Stimulated activated CD8-positive, alpha-beta memory T cell treated with anti-CD3 and anti-CD28 coated beads, Interleukin-2, amount 100 ng/mL, for 1 hour (primary cell): ENCODE data around the gene SZT2.

ENCODE experiments used
- DNase-seq, 2 donors: peaks; one replicate each; pipeline ENCODE4 v3.0.0-alpha.2; 2020; ENCODE audit warnings: low read depth in 2 of 2

The SZT2 gene

DNA sequence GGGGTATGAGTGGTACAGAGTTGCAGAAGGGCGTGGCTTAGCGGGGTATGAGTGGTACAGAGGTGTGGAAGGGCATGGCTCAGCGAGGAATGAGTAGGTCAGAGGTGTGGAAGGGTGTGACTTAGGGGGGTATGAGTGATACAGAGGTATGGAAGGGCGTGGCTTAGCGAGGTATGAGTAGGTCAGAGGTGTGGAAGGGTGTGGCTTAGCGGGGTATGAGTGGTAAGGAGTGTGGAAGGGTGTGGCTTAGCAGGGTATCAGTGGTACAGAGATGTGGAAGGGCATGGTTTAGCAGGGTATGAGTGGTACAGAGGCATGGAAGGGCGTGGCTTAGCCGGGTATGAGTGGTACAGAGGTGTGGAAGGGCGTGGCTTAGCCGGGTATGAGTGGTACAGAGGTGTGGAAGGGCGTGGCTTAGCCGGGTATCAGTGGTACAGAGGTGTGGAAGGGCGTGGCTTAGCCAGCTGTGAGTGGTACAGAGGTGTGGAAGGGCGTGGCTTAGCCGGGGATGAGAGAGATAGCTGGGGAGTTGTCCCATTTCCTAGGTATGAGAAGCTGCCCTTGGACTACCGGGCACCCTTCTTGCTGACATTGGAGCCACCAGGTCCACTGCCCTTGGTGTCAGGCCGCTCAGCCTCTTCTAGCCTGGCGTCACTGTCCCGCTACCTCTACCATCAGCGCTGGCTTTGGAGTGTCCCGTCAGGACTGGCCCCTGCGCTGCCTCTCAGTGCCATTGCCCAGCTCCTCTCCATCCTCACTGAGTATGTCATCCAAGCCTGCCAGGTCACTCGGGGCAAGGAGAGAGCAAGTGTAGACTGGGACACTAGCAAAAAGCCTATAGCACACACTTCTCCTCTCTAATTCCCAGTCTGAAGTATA is 34.2 kb downstream of the SZT2 start:
- DNase-seq = no peak

DNA sequence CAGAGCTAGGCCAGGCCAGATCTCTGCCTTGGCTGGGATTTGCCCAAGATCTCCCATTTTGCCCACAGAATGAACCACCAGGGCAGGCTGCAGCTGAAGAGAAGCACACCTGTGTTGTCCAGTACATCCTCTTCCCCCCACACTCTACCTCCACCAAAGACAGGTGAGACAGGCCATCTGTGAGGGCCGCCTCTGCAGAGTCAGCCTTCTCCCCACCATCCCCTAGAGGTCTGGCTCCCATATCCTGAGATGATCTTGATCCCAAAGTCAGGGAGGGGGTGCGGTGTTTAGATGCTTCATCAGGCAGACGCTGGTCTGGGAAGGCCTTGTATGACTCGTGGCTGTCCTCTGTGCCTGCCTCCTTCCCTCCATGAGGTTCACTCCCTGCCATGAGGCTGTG is 35.3 kb downstream of the SZT2 start:
- DNase-seq = no peak

DNA sequence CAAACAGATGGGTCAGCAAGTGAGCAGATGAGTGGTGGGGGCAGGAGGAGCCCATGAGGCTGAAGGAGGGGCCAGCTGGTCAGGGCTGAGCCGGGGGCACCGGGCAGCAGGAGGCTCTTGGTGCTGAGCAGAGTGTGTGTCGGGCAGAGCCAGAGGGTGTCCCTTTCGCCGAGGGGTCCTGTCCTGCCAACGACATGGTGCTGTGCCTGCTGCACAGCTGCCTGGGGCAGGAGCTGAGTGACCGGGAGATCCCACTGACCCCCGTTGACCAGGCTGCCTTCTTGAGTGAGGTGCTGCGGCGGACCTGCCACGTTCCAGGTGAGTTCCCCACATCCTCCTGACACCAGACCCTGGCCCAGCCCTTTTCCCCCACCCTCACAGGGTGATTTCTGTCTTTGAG is 36.5 kb downstream of the SZT2 start:
- DNase-seq = no peak

DNA sequence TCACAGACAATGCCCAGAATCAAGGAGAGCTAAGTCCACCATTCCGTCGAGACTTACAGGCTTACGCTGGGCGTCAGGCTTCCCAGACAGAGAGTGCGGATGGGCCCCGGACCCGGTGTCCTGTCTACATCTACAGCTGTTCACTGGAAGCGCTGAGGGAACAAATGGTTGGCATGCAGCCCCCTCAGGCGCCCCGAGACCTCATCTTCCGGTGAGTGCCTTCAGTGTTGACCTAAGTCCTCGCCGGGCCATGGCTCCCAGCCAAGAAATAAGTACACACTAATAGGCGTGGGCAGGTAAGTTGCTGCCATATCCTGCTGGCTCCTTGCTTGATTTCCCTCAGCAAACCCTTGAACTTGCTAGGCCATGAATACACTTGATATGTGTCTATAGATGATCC is 37.8 kb downstream of the SZT2 start:
- DNase-seq = no peak

DNA sequence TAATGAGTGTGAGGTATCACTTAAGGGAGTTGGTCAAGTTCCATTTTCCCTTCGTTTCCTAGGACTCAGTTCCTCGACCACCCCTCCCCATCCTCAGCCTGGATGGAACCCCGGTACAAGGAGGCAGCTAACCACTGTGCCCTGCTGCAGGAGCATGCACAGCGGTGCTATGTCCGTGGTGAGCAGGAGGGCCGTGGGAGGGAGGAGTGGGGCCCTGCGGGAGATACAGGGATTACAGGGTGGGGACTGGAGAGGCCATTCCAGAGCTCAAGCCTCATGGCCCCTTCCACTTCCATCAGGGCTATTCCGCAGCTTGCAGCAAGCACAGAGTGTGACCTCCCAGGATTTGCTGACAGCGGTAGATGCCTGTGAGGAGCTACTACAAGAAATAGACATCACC is 38.2 kb downstream of the SZT2 start:
- no peak for DNase-seq

DNA sequence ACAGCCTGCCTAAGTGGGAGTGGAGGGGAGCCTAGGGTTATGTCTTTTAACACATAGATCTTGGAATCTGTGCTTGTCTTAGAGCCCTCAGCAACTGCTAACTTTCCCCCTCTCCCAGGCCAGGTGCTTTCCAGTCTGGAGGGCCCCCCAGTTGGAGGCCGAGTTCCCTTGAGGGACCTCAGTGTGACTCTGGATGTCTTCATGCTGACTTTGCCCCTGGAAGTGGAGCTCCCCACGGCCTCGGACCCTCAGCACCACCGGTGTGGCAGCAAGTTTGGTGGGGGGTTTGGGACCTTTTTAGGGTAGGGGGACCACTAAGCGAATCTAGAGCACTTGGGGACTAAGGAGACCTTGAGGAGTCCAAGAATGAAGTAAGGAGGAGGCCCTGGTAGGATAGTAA is 41.1 kb downstream of the SZT2 start:
- no peak for DNase-seq

DNA sequence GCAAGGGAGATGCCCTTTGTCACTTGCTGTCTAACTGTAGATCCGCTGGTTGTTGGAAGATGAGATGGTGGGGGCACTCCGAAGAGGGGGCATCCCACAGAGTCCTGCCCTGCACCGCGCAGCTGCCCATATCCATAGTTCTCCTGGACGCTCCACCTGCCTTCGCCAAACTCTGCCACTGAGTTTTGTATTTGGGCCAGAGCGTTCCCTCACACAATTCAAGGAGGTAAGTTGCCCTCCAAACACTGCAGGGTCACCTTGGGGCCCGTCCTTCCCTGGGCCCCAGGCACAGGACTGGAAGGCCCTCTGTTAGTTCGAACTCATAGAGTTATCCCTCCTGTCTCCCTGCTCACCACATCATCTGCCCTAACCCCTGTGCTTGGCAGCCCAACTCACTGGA is 42.0 kb downstream of the SZT2 start:
- no peak for DNase-seq

DNA sequence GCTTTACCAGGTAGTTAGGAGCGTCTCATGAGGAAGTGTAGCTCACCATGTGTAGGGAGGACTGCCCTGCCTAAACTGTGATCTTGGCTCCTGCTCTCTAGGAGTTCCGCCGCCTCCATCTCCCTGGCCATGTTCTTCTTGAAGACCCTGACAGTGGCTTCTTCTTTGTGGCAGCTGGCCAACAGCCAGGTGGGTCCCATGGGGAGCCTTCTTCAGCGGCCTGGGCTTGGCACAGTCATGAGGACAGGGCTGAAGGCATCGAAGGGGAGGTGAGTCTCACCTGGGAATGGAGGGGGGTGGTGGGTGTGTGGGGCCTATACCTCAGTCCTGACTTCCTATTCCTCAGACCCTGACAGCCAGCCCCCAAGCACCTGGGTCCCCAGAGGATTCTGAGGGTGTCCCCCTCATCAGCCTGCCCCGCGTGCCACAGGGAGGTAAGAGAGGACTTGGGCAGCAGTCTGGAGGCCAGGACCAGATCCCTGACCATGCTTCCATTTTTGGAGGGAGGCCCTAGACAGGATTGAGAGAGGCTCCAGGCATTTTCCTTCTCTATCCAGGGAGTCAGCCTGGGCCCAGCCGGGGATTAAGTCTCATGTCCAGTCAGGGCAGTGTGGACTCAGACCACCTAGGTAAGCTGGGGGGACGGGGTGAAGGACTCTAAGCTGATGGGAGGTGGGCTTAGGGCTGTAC is 42.6 kb downstream of the SZT2 start:
- DNase-seq = no peak

DNA sequence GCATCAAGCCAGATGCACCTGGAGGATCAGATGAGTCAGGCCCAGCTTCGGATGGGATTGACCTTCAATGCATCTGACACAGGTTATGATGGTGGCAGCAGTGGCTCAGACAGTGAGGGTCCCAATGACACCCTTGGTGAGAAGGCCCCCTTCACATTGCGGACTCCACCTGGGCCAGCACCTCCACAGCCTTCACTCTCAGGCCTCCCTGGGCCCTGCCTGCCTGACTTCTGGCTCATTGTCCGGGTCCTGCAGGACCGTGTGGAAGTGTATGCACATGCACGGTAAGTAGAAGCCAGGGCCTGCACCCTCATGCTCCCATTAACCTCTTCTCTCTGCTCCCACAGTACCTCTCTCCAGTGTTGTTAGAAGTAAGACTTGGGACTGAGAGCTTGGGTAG is 43.2 kb downstream of the SZT2 start:
- no peak for DNase-seq

DNA sequence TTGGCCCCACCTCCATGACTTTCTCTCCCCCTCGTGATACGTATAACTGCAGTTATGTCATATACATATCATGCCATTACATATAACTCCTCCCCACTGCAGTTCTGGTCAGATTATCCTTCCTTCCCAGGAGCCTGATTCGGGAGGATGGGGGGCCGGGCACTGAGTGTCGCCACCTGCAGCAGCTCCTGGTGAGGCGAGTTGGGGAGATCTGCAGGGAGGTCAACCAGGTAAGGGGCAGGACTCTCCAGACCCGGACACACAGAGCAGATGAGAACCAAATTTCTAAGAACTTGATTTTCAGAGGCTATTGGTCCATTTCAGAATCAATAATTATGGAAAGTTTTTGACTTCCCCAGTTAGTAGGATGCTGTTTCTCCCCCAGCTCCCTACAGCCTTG is 44.6 kb downstream of the SZT2 start:
- no peak for DNase-seq

DNA sequence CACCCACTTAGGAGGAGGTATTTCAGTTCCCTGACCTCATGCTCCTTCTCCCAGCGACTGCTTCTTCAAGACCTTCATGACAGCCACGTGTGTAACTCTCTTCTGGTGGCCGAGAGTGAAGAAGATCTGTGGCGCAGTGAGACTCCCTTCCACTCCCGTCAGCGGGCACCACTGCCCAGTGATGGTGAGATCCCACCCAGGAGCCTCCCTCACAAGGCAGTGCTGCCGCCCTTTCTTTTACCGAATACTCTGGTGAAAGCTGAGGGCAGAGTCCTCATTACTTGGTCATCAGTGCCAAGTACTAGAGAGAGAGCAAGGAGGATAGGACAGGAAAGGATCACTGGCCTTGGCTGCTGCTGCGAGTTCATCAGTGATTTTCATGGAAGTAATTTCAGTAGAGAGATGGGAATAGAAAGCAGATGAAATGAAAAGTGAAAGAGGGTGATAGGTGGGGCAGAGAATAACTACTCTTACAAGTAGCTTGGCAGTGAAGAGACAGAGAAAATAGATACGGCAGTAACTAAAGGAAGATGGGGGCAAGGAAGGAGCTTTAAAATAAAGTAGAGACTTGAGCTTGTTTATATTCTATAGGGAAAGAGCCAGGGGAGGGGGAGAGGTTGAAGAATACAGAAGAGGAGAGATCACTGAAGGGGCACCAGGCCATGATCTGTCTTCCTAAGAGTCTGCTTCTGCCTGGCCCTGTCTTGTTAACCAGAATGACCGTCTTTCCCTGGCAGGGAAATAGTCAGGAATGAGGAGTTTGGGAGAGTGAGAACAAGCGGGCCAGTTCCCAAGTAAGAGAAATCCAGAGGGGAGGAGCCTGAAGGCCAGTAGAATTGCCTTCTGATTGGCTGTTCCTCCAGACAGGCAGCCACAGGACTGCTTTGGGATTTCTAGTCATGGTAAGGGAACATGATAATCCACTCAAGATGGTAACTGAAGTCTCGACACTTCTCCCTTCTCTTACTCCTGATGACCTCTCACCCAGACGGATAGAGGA is 45.7 kb downstream of the SZT2 start:
- DNase-seq = no peak

DNA sequence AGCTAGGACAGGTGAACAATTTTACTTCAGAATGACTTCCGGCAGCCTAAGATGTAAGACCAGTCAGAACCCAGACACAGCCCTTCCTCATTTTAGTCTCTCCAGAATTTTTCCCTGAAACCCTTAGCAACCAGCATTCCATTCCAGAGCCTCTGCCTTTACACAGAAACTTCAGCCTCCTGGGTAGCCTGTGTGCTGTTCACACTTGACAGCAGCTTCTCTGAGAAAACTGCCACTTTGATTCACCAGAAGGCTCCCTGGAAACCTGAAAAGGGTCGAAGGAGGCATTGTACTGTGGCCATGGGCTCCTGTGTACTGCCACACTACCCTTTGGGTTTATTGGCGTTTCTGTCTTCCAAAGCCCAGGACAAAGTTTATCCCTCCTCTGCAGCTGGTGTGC is 46.7 kb downstream of the SZT2 start:
- DNase-seq = no peak

DNA sequence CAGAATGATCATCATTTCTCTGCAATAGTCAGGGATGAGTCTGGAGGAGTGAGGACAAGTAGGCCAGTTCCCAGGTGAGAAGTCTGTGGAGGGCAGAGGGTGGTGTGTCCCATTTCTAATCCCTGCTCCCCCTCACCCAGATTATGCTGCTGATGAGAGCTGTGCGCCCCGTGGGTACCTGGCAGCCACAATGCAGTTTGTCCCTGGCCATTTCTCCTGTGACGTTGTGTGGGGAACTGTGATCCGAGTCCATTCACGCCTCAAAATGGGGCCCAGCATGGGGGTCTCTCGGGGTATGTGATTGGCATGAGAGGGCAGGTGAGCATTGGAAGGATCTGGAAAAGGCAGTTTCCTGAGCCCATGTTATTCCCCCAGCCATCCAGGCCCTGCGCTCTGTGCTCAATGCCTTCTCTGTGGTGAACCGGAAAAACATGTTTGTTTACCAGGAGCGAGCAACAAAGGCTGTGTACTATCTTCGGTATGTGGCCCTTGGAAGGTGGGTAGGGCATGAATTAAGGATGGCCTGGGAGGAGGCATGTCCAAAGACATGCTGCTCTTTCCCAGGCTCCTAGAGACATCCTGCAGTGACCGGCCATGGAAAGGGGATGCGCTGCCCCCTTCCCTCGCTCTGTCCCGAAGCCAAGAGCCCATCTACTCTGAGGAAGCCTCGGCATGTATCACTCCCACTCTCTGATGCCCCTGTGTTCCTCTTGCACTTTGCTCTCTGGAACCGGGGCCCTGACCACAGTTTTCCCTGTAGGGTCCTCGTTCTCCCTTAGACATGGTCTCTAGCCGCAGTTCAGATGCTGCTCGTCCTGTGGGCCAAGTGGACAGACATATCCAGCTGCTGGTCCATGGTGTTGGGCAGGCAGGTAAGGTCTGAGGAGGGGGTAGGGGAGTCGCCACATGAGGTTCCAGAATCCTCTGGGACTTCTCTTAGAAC is 47.6 kb downstream of the SZT2 start:
- no peak for DNase-seq

DNA sequence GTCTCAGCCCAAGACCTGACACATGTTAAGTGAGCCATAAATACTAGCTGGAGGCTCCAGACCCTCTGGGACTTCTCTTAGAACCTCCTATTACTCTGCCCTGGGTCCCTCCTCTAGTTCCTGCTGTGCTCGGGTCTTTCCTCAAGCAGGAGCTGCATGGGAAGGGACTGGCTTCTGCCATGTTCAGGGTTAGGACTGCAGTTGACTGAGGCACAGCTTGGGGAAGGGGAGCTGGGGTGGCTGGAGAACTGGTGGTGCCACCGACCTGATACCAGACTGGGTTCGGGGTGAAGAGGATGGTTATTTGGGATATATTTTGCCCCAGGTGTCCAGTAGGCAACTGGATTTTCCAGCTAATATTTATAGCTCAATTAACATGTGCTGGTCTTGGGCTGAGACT is 48.3 kb downstream of the SZT2 start:
- DNase-seq = no peak

DNA sequence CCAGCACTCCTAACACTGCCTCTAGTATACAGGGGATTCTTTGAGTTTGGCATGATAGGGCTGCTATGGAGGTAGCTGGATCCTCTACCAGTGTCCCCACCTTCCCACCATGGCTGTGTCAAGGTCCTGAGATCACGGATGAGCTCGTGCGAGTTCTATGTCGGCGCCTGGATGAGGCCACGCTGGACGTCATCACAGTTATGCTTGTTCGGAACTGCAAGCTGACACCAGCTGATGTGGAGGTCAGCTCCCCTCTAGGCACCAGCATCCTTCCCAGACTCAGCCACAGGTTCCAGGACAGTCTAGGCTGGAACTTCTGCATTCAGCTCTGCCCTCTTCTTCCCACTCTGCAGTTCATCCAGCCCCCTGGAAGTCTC is 48.9 kb downstream of the SZT2 start:
- DNase-seq = no peak

DNA sequence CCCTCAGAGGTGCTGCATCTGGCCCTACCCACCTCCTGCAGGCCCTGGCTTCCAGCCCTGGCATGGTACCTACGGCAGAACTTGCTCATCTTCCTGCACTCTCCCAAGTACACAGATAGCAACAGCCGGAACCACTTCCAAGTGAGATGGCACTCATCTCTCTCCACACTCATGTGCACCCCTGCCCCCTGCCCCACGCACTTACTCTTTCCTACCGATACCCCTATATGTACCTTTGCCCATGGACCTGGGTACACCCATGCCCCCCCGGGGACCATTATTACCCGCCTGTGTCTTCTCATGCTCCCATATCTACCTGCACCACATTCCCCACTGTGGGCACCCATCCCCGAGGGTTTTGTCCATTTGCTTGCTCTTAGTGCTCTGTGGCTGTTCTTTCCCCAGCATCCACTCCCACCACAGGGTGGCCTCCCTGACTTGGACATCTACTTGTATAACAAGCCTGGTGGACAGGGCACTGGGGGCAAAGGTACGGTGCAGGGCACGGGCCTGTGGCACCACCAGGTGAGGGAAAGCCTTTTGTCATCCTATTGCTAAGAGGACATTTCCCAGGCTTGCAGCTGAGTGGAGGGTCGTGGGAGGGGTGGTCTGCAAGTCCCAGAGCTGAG is 49.4 kb downstream of the SZT2 start:
- DNase-seq = no peak

DNA sequence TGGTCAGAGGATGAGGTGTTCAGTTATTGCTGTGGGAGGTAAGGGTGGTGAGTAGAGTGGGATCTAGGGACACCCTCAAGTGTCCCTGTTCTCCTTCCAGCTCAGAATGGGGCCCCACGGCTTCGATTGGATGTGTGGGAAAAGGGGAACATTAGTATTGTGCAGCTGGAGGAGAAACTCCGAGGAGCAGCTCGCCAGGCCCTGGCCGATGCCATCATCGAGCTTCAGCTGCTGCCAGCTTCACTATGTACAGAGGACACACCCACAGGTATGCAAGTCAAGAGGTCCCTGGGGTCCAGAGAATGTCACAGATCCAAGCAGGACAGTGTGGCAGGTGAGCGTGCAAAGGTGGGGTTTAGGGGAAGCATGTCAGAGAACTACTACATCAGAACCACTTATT is 50.1 kb downstream of the SZT2 start:
- no peak for DNase-seq

DNA sequence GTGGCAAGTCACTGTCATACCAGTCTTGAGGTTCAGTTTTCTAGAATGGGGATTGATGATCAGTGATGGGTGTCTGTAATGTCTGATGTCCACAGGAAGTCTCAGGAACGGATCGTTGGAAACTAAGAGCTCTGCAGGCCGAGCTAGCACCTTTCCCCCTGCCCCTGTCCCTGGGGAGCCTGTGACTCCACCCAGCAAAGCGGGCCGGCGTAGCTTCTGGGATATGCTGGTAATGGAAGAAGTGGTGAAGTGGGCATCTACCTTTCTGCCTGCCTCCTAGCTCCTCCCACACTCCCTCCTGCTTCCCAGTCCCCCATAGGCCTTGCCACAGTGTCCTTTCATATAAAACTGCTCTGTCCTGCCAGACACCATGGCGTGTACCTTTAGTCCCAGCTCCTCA is 50.7 kb downstream of the SZT2 start:
- DNase-seq = no peak

DNA sequence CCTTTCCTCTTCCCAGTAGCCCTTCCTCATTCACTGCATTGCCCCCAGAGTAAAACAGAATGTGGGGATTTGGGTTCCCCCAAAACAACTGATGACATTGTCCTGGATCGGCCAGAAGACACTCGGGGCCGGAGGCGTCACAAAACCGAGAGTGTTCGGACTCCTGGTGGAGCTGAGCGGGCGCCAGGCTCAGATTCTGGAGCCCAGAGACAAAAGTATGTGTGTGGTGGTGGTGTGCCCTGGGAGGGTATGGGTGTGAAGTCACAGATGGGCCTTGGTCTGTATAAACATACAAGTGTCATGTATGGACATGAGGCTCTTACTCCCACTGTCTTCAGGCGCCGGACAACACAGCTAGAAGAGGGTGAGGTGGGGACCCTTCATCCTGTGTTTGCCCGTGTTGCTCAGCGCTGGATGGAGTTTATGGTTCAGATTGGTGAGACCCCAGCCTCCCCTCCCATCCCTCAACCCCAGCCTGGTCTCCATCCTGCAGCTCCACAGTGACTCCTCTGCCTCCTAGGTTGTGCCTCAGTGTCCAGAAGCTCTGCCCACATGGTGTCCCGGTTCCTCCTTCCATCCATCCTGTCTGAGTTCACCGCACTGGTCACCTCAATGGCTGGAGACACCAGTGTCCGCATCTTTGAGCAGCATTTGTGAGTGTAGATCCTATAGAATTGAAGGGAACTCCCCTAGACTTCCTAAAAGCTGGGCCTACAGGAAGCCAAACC is 51.6 kb downstream of the SZT2 start:
- DNase-seq = no peak
